Astrocyte (in vitro differentiated cells and primary cell): ENCODE measurements around the gene PDXK. TPM values are rescaled to one million over a fixed set of nuclear protein-coding genes. Genes with fewer than 3 reads are reported as not detected.

ENCODE experiments used
- DNase-seq: peaks from one replicate; pipeline ENCODE4 v3.0.0-alpha.2; 2010; ENCODE audit warnings: low read depth
- FAIRE-seq: peaks from 2 replicates; lab custom pipeline; 2011; peaks lifted over from hg19 to GRCh38; lab: Jason Lieb, UNC
- H2AFZ ChIP-seq: 2 replicates; pipeline ENCODE4 v1.6.0; 2012; ENCODE audit warnings: low read depth, low read length, inconsistent platforms
- H3K27ac ChIP-seq: 2 replicates; pipeline ENCODE4 v1.5.1; 2011; ENCODE audit warnings: low read depth, low read length, inconsistent platforms
- H3K27me3 ChIP-seq: 2 replicates; pipeline ENCODE4 v1.6.0; 2011; ENCODE audit warnings: low read length, inconsistent platforms; ENCODE audit not compliant: insufficient read depth
- H3K36me3 ChIP-seq: 2 replicates; pipeline ENCODE4 v1.5.1; 2011; ENCODE audit warnings: low read length, inconsistent platforms; ENCODE audit not compliant: insufficient read depth
- H3K4me1 ChIP-seq: 2 replicates; pipeline ENCODE4 v1.5.1; 2011; ENCODE audit warnings: low read length, inconsistent platforms; ENCODE audit not compliant: insufficient read depth
- H3K4me2 ChIP-seq: 2 replicates; pipeline ENCODE4 v1.6.0; 2012; ENCODE audit warnings: low read length, inconsistent platforms
- H3K4me3 ChIP-seq: 2 replicates; pipeline ENCODE4 v1.5.1; 2011; ENCODE audit warnings: low read depth, mild to moderate bottlenecking, low read length, inconsistent platforms; ENCODE audit not compliant: insufficient read depth
- H3K79me2 ChIP-seq: 2 replicates; pipeline ENCODE4 v1.6.0; 2012; ENCODE audit warnings: mild to moderate bottlenecking, low read length, inconsistent platforms; ENCODE audit not compliant: insufficient read depth
- H3K9ac ChIP-seq: 2 replicates; pipeline ENCODE4 v1.6.0; 2012; ENCODE audit warnings: mild to moderate bottlenecking, low read length, inconsistent platforms
- H3K9me3 ChIP-seq: 2 replicates; pipeline ENCODE4 v1.5.1; 2012; ENCODE audit warnings: low read depth, mild to moderate bottlenecking, low read length, inconsistent platforms; ENCODE audit not compliant: insufficient read depth
- H4K20me1 ChIP-seq: 2 replicates; pipeline ENCODE4 v1.6.0; 2012; ENCODE audit warnings: low read length, inconsistent platforms; ENCODE audit not compliant: insufficient read depth
- H3K27ac Mint-ChIP-seq: one replicate; pipeline ENCODE4 v1.8.0; 2021; ENCODE audit warnings: mild to moderate bottlenecking, mixed read lengths; ENCODE audit not compliant: unreplicated experiment
- H3K27me3 Mint-ChIP-seq: one replicate; pipeline ENCODE4 v1.8.0; 2021; ENCODE audit warnings: low read depth, mixed read lengths; ENCODE audit not compliant: unreplicated experiment
- H3K36me3 Mint-ChIP-seq: one replicate; pipeline ENCODE4 v1.8.0; 2021; ENCODE audit warnings: low read depth, mixed read lengths; ENCODE audit not compliant: unreplicated experiment
- H3K4me1 Mint-ChIP-seq: one replicate; pipeline ENCODE4 v1.8.0; 2021; ENCODE audit warnings: low read depth, mixed read lengths; ENCODE audit not compliant: unreplicated experiment
- H3K4me3 Mint-ChIP-seq: one replicate; pipeline ENCODE4 v1.8.0; 2021; ENCODE audit warnings: mild to moderate bottlenecking, moderate library complexity, mixed read lengths; ENCODE audit not compliant: unreplicated experiment
- H3K9me3 Mint-ChIP-seq: one replicate; pipeline ENCODE4 v1.8.0; 2021; ENCODE audit warnings: mild to moderate bottlenecking, mixed read lengths; ENCODE audit not compliant: unreplicated experiment
- CTCF ChIP-seq: IDR thresholded peaks from 2 replicates; pipeline ENCODE4 v1.5.1; 2011; ENCODE audit warnings: low read depth, mild to moderate bottlenecking, inconsistent platforms, low read length, moderate library complexity; ENCODE audit not compliant: insufficient read depth
- EZH2 ChIP-seq: IDR thresholded peaks from 2 replicates; pipeline ENCODE4 v1.6.1; 2012; ENCODE audit warnings: mild to moderate bottlenecking, low read length, inconsistent platforms; ENCODE audit not compliant: insufficient read depth
- total RNA-seq: library from RNA; stranded (reverse); gene quantifications from 2 replicates; pipeline ENCODE4 v1.2.1, GENCODE V29; 2021

PDXK gene
- total RNA-seq, 1 donor from 2014 or later: 180 TPM

GRCh38 chr21:43689556-43690337 lies 29.2 kb upstream of the PDXK start:
- no peaks in the 10 kb centered on the region for H4K20me1 ChIP-seq
- peaks cover 1% of the 10 kb centered on the region for H3K9me3 Mint-ChIP-seq
- no peaks in the 10 kb centered on the region for H3K27me3 Mint-ChIP-seq
- no peaks in the 10 kb centered on the region for H3K9me3 ChIP-seq
- H3K9ac ChIP-seq: no peak overlapping the region
- peaks cover 10% of the 10 kb centered on the region for H3K36me3 Mint-ChIP-seq
- FAIRE-seq (no peak), DNase-seq (no peak)
- H3K27me3 ChIP-seq: no peaks in the 10 kb centered on the region
- H3K4me1 Mint-ChIP-seq: peaks cover 2% of the 10 kb centered on the region
- H3K4me1 ChIP-seq: no peaks in the 10 kb centered on the region
- H3K4me3 Mint-ChIP-seq: no peak overlapping the region
- no peak overlapping the region for H3K27ac Mint-ChIP-seq
- no peak overlapping the region for H3K4me3 ChIP-seq
- no peak for TF ChIP-seq EZH2
- TF ChIP-seq CTCF: no peak
- no peak overlapping the region for H3K27ac ChIP-seq
- H3K4me2 ChIP-seq: no peak overlapping the region
- H3K79me2 ChIP-seq: no peaks in the 10 kb centered on the region
- no peak overlapping the region for H2AFZ ChIP-seq
- peaks cover 21% of the 10 kb centered on the region for H3K36me3 ChIP-seq

GRCh38 chr21:43690346-43690745 lies 28.6 kb upstream of the PDXK start:
- Histone ChIP-seq H3K79me2 (no peaks in the 10 kb centered on the region), H3K9ac (no peak overlapping the region), H3K27ac (no peak overlapping the region), H3K4me1 (no peaks in the 10 kb centered on the region), H4K20me1 (no peaks in the 10 kb centered on the region), H2AFZ (no peak overlapping the region), H3K4me2 (no peak overlapping the region), H3K4me3 (no peak overlapping the region), H3K9me3 (no peaks in the 10 kb centered on the region), H3K36me3 (peaks cover 17% of the 10 kb centered on the region), H3K27me3 (no peaks in the 10 kb centered on the region)
- FAIRE-seq (no peak), DNase-seq (no peak)
- Mint-ChIP-seq H3K4me3 (no peak overlapping the region), H3K36me3 (peaks cover 10% of the 10 kb centered on the region), H3K4me1 (no peaks in the 10 kb centered on the region), H3K27me3 (no peaks in the 10 kb centered on the region), H3K9me3 (peaks cover 1% of the 10 kb centered on the region), H3K27ac (no peak overlapping the region)
- TF ChIP-seq EZH2 (no peak), CTCF (no peak)
